Epithelial cell of prostate (primary cell): ENCODE data around the gene ERP44.
"Not testable (repeated sequence)": the region's sequence is repeated elsewhere in the genome, so short reads cannot be mapped to it uniquely, and the experiment has no call there.

ENCODE experiments used
- DNase-seq: peaks from one replicate; pipeline ENCODE4 v3.0.0-alpha.2; 2011; ENCODE audit warnings: low read depth, low spot score
- H3K27ac ChIP-seq: fragments of 450-650 bp; 2 replicates; pipeline ENCODE4 v1.5.1; 2017; ENCODE audit warnings: mild to moderate bottlenecking

ERP44 gene

GRCh38 chr9:100098887-100099721, at the start of gene ERP44, which contains the start of gene INVS:
TSS of gene ERP44 (minus strand) at chr9:100099000. CDS start at chr9:100098840, 160 bp downstream.
TSS of gene INVS (plus strand) at chr9:100099243. CDS start at chr9:100104522, 5,279 bp downstream.
- DNase-seq = peak; percentile 93
- peak within 1 kb of the TSS; percentile 83 for H3K27ac ChIP-seq

- DNase-seq = not testable (repeated sequence)
Measured at GRCh38 chr9:100145976-100146375, 47.2 kb upstream of the ERP44 start.

DNA sequence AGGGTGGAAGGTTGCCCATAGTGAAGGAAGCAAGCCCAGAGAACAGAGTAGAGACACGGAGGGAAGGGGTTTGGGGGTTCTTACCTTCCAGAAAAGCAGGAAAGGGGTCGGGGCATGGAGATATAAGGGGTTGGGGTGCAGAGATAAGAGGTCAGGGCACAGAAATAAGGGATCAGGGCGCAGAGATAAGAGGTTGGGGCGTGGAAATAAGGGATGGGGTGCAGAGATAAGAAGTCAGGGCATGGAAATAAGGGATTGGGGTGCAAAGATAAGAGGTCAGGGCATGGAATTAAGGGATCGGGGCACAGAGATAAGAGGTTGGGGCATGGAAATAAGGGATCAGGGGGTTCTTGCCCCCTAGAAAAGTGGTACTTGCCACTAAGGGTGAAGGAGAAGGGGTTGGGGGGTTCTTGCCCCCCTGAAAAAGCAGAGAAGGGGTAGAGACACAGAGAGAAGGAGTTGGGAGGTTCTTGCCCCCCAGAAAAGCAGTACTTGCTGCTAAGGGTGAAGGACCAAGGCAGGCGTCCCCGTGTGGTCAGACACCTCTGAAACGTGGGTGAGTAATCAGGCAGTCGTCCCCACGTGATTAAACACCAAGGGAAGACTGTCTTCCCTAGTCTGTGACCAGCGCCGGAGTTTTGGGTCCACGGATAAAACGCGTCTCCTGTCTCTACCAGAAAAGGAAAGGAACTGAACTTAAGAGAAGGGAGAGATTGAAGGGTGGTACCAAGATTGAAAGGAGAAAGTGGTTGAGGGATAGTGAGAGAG, 46.6 kb upstream of the ERP44 start:
- not testable (repeated sequence) for DNase-seq, H3K27ac ChIP-seq

More at GRCh38 chr9:100145976-100146375, 47.2 kb upstream of the ERP44 start:
- H3K27ac ChIP-seq = not testable (repeated sequence)

GRCh38 chr9:100141862-100142261, 43.1 kb upstream of the ERP44 start:
- H3K27ac ChIP-seq, DNase-seq: not testable (repeated sequence)

DNA sequence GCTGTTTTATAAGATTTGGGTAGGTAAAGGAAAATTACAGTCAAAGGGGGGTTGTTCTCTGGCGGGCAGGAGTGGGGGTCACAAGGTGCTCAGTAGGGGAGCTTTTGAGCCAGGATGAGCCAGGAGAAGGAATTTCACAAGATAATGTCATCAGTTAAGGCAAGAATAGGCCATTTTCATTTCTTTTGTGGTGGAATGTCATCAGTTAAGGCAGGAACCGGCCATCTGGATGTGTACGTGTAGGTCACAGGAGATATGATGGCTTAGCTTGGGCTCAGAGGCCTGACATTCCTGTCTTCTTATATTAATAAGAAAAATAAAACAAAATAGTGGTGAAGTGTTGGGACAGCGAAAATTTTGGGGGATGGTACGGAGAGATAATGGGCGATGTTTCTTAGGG, 41.5 kb upstream of the ERP44 start:
- DNase-seq, H3K27ac ChIP-seq: not testable (repeated sequence)

GRCh38 chr9:100136799-100137198, 38.0 kb upstream of the ERP44 start:
- DNase-seq, H3K27ac ChIP-seq: not testable (repeated sequence)

DNA sequence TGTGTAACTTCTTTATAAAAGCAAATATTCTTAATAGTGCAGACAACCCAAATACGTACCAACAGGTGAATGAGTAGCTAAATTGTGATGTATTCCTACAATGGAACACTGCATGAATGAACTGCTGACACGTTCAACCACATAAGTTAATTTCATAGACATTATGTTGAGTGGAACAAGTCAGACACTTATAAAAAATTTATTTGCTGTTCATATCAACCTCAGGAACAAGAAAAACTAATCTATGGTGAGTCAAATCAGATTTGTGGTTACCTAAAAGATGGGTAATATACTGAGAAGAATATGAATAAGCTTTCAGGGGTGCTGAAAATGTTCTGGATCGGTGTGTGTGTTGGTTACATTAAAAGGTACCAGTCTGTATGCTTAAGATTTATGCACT, 35.9 kb upstream of the ERP44 start:
- no peak for DNase-seq
- H3K27ac ChIP-seq = no peak overlapping the region

- no peak overlapping the region for H3K27ac ChIP-seq
- no peak for DNase-seq
Measured at GRCh38 chr9:100131875-100132430, 33.2 kb upstream of the ERP44 start.

- no peak overlapping the region for H3K27ac ChIP-seq
- DNase-seq = no peak
Measured at GRCh38 chr9:100131216-100131615, 32.4 kb upstream of the ERP44 start.

- no peak overlapping the region for H3K27ac ChIP-seq
- no peak for DNase-seq
Measured at GRCh38 chr9:100129772-100130171, 31.0 kb upstream of the ERP44 start.

GRCh38 chr9:100126423-100126822, 27.6 kb upstream of the ERP44 start:
- no peak overlapping the region for H3K27ac ChIP-seq
- DNase-seq = no peak

DNA sequence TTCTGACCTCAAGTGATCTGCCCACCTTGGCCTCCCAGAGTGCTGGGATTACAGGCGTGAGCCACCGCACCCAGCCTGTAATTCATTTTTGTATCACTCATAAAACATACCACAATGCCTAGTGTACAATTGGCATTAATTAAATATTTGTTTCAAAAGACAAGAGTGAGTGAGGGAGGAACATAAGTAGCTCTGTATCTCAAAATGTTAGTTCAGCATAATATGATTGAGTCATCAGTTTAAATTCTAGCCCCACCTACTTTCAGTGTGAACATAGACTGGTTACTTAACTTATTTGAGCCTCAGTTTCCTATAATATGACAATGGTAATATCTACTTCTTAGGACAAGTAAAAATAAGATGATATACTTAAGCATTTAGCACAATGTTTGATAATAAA, 27.1 kb upstream of the ERP44 start:
- no peak overlapping the region for H3K27ac ChIP-seq
- DNase-seq = no peak

- DNase-seq = no peak
- H3K27ac ChIP-seq = no peak overlapping the region
Measured at GRCh38 chr9:100125236-100125635, 26.4 kb upstream of the ERP44 start.

- DNase-seq = no peak
- H3K27ac ChIP-seq = no peak overlapping the region
Measured at GRCh38 chr9:100120286-100120685, 21.5 kb upstream of the ERP44 start.

- DNase-seq = no peak
- no peak overlapping the region for H3K27ac ChIP-seq
Measured at GRCh38 chr9:100117316-100117715, 18.5 kb upstream of the ERP44 start.

DNA sequence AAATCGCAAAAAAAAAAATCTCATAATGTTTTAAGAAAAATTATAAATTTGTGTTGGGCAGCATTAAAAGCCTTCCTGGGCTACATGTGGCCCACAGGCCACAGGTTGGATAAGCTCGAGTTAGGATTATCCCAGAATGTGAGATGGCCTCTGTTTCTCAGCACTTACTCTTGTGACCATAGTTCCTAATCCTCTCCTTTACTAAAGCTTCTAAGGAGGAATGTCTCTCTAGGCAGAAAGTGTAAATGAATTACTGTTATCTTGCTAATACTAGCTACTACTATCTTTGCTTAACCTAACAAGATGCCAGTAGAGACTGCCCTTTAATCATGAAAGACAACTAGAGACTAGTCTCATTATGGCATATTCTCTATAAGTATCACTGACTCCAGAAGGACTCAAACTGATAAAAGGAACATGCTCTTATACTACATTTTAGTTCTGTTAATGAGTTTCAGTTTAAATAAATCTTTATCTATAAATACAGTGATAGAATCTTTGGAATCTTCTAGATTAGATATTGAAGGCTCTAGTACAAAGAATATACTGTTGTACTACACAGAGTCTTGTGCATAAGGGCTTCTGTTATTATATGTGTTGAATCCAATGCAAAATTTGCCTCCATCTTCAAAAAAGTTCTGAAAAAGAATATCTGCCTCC, 14.0 kb upstream of the ERP44 start:
- H3K27ac ChIP-seq = no peak overlapping the region
- no peak for DNase-seq

DNA sequence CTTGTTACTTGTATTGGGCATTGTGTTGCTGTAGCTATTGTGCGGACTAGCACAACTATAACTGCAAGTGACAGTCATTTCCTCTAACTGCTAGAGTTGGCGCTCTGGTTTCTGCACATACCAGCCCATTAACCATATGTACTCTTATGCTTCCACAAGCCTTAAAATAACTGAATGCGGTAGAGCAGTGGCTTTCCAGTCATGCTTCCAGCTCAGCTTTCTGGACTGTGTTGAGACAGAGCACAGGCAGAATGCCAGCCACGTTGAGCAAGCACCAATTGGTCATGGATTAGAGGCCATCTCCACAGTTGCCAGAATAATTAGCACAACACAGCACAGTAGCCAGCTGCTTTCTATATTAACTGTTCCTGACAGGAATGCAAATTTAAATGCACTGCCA, 12.4 kb upstream of the ERP44 start:
- peak; percentile 83 for DNase-seq
- peak overlapping the region; percentile 19 for H3K27ac ChIP-seq

GRCh38 chr9:100108559-100108958, 9.8 kb upstream of the ERP44 start:
- no peak overlapping the region for H3K27ac ChIP-seq
- no peak for DNase-seq

DNA sequence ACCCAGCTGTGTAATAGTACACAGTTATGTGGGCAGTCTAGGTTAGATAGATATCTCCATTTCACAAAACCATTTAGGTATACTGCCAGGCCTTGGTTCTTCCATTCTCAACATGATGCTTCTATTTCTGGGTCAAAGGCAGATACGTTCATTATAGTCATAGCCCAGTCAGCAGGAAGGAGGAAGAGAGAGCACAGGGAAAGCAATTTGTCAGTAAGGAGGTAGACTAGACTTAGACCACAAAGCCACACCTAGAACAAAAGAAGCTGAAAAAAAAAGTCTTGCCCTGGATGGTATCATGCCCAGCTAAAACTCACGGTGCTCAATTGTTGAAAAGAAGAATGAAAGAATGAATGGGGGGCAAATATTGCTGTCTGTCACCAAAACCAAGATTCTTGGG, 7.8 kb upstream of the ERP44 start:
- peak; percentile 66 for DNase-seq
- H3K27ac ChIP-seq = peak overlapping the region; percentile 75

- peak overlapping the region; percentile 75 for H3K27ac ChIP-seq
- no peak for DNase-seq
Measured at GRCh38 chr9:100105861-100106260, 7.1 kb upstream of the ERP44 start.
